Kidney (tissue), 14 donors: Measurements from ENCODE around the gene METAP2. TPM values are rescaled to one million over a fixed set of nuclear protein-coding genes. Genes with fewer than 3 reads are reported as not detected.
A peak's percentile ranks its signal among the peaks of the same experiment; 100 is the strongest.
"Not testable (repeated sequence)": the region's sequence is repeated elsewhere in the genome, so short reads cannot be mapped to it uniquely, and the experiment has no call there.

Experiments
- DNase-seq, 5 donors: peaks; one replicate each; pipeline ENCODE4 v3.0.0-alpha.2; 2013 to 2020
- FAIRE-seq: peaks from 2 replicates; lab custom pipeline; 2012; peaks lifted over from hg19 to GRCh38; lab: Jason Lieb, UNC
- H3K27ac ChIP-seq, 2 donors: one replicate each; pipeline ENCODE4 v1.7.0; 2013; ENCODE audit warnings: low read depth in 2 of 2, low read length in 2 of 2, inconsistent platforms in 1 of 2
- H3K27me3 ChIP-seq: one replicate; pipeline ENCODE4 v1.7.1; 2013; ENCODE audit warnings: low read length, inconsistent platforms; ENCODE audit not compliant: control insufficient read depth, insufficient read depth
- H3K36me3 ChIP-seq, 3 donors: one replicate each; pipeline versions ENCODE4 v1.7.0 to v1.7.1; 2013; ENCODE audit warnings: low read length in 3 of 3, control low read depth in 1 of 3, inconsistent platforms in 1 of 3; ENCODE audit not compliant: insufficient read depth in 3 of 3, control insufficient read depth in 2 of 3
- H3K4me1 ChIP-seq, 3 donors: one replicate each; pipeline versions ENCODE4 v1.7.0 to v1.7.1; 2013; ENCODE audit warnings: low read length in 3 of 3, inconsistent platforms in 1 of 3, low read depth in 1 of 3; ENCODE audit not compliant: control insufficient read depth in 2 of 3, insufficient read depth in 2 of 3
- H3K4me3 ChIP-seq, 3 donors: one replicate each; pipeline versions ENCODE4 v1.7.0 to v1.8.1; 2013; ENCODE audit warnings: low read length in 3 of 3, control low read depth in 1 of 3, inconsistent platforms in 1 of 3
- H3K9ac ChIP-seq, 3 donors: one replicate each; pipeline versions ENCODE4 v1.7.0 to v1.7.1; 2013; ENCODE audit warnings: low read length in 3 of 3, control low read depth in 1 of 3, inconsistent platforms in 1 of 3
- H3K9me3 ChIP-seq, 3 donors: one replicate each; pipeline versions ENCODE4 v1.7.0 to v1.7.1; 2013; ENCODE audit warnings: low read length in 3 of 3, control low read depth in 1 of 3, inconsistent platforms in 1 of 3; ENCODE audit not compliant: control insufficient read depth in 2 of 3, insufficient read depth in 1 of 3
- CTCF ChIP-seq: IDR thresholded peaks from 3 replicates; pipeline ENCODE4 v1.5.1; 2012; ENCODE audit warnings: mild to moderate bottlenecking, moderate library complexity, borderline replicate concordance; ENCODE audit not compliant: insufficient read depth; ENCODE audit errors: extremely low read depth
- intact Hi-C: fragments of 100-400 bp; cut with DNase I; formaldehyde crosslinking; loops from one replicate; pipeline ENCODE4 v1.11.1; 2022
- polyA plus RNA-seq: library from polyadenylated mRNA; stranded (reverse); fragments of 350-450 nt; fragmentation: Illumina TruSeq; extraction: RNeasy Lipid Tissue Mini Kit (QIAGEN cat#74804); gene quantifications from one replicate; pipeline ENCODE4 v1.2.3, GENCODE V29; 2014; ENCODE audit warnings: low read depth, low replicate concordance; ENCODE audit not compliant: insufficient read depth
- total RNA-seq: library from RNA; stranded (reverse); fragmentation: NEBNext Ultra II Directional; extraction: Animal tissue kit (Norgen Biotek cat#: 25700); gene quantifications from one replicate; pipeline ENCODE4 v1.2.1, GENCODE V29; 2021
- donor health status: control.
- donor health status: control.
- donor health status: control.
- donor health status: control.
- donor health status: control.
- donor health status: DM: yes; HTN: yes; CAD: no.
- donor health status: Normal renal cell carcinoma (clear cell type).

The METAP2 gene
- total and polyA plus RNA-seq, 2 donors from 2014 or later: 59.1 to 65.7 TPM

- no peak overlapping the region for H3K27ac ChIP-seq
- H3K36me3 ChIP-seq: no peaks in the 10 kb centered on the region
- peak overlapping the region in 1 of 3 donors; percentile 36 for H3K4me3 ChIP-seq
- DNase-seq: peak in 1 of 5 donors; percentile 19
- H3K9ac ChIP-seq: no peak overlapping the region
- intact Hi-C loops: no loop called here
- H3K4me1 ChIP-seq: peaks cover 0 to 10% (median 4%) of the 10 kb centered on the region in 3 donors
- no peak for FAIRE-seq
- H3K27me3 ChIP-seq: no peaks in the 10 kb centered on the region
- TF ChIP-seq CTCF: no peak
- H3K9me3 ChIP-seq: no peaks in the 10 kb centered on the region
Measured at GRCh38 chr12:95445884-95446505, 28.0 kb upstream of the METAP2 start.

GRCh38 chr12:95446506-95446900 is 27.4 kb upstream of the METAP2 start:
- H3K27me3 ChIP-seq: no peaks in the 10 kb centered on the region
- H3K9me3 ChIP-seq: no peaks in the 10 kb centered on the region
- peaks cover 0 to 10% (median 4%) of the 10 kb centered on the region in 3 donors for H3K4me1 ChIP-seq
- H3K4me3 ChIP-seq: peak overlapping the region; percentile 7 to 36 (median 28)
- TF ChIP-seq CTCF: no peak
- H3K9ac ChIP-seq: peak overlapping the region in 1 of 3 donors; percentile 59
- peak; percentile 66 to 81 (median 71) for DNase-seq
- intact Hi-C loops: no loop called here
- no peak overlapping the region for H3K27ac ChIP-seq
- no peaks in the 10 kb centered on the region for H3K36me3 ChIP-seq
- FAIRE-seq: no peak

- H3K9me3 ChIP-seq, H3K4me1 ChIP-seq, H3K36me3 ChIP-seq, H3K4me3 ChIP-seq, intact Hi-C loops, DNase-seq, FAIRE-seq, H3K27me3 ChIP-seq, H3K27ac ChIP-seq, H3K9ac ChIP-seq: not testable (repeated sequence)
Measured at GRCh38 chr12:95449656-95450055, 24.3 kb upstream of the METAP2 start.

- intact Hi-C loops, H3K4me1 ChIP-seq, H3K36me3 ChIP-seq, H3K4me3 ChIP-seq, H3K27me3 ChIP-seq, DNase-seq, H3K9me3 ChIP-seq, H3K27ac ChIP-seq, FAIRE-seq, H3K9ac ChIP-seq: not testable (repeated sequence)
Measured at GRCh38 chr12:95452501-95452900, 21.5 kb upstream of the METAP2 start.

- H3K9ac ChIP-seq, H3K4me3 ChIP-seq, H3K36me3 ChIP-seq, H3K27me3 ChIP-seq, H3K4me1 ChIP-seq, FAIRE-seq, DNase-seq, intact Hi-C loops, H3K27ac ChIP-seq: not testable (repeated sequence)
- H3K9me3 ChIP-seq: peaks cover 0 to 15% (median 0%) of the 10 kb centered on the region in 3 donors
Measured at GRCh38 chr12:95453881-95454280, 20.1 kb upstream of the METAP2 start.

- H3K4me1 ChIP-seq, H3K4me3 ChIP-seq, H3K9ac ChIP-seq, intact Hi-C loops, H3K27me3 ChIP-seq, DNase-seq, FAIRE-seq, H3K36me3 ChIP-seq, H3K27ac ChIP-seq: not testable (repeated sequence)
- H3K9me3 ChIP-seq: peaks cover 0 to 15% (median 0%) of the 10 kb centered on the region in 3 donors
Measured at GRCh38 chr12:95454780-95455215, 19.2 kb upstream of the METAP2 start.

- FAIRE-seq, intact Hi-C loops, H3K4me3 ChIP-seq: not testable (repeated sequence)
Measured at GRCh38 chr12:95457605-95458004, 16.3 kb upstream of the METAP2 start.

More at GRCh38 chr12:95457605-95458004, 16.3 kb upstream of the METAP2 start:
- H3K27ac ChIP-seq, H3K36me3 ChIP-seq, H3K9ac ChIP-seq, H3K4me1 ChIP-seq, DNase-seq, H3K27me3 ChIP-seq: not testable (repeated sequence)
- H3K9me3 ChIP-seq: peaks cover 0 to 15% (median 0%) of the 10 kb centered on the region in 3 donors
